ENCODE data around the gene CRYAB. TPM values are rescaled to one million over a fixed set of nuclear protein-coding genes. Genes with fewer than 3 reads are reported as not detected.

CRYAB gene, protein sequence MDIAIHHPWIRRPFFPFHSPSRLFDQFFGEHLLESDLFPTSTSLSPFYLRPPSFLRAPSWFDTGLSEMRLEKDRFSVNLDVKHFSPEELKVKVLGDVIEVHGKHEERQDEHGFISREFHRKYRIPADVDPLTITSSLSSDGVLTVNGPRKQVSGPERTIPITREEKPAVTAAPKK
- total RNA-seq: 4.8 TPM

GRCh38 chr11:111911563-111912401 is at the start of gene CRYAB:
TSS of gene CRYAB (minus strand) at chr11:111911770. CDS start at chr11:111911724, 46 bp downstream.
- DNase-seq (ENCODE audit: low spot score) (peak; percentile 57), ATAC-seq (peak; percentile 74)

GRCh38 chr11:111960916-111961315 is 49.3 kb upstream of the CRYAB start:
- ATAC-seq (peak; percentile 67), DNase-seq (ENCODE audit: low spot score) (no peak)

- no peak for DNase-seq (ENCODE audit: low spot score)
Measured at GRCh38 chr11:111957663-111958444, 46.3 kb upstream of the CRYAB start.

DNA sequence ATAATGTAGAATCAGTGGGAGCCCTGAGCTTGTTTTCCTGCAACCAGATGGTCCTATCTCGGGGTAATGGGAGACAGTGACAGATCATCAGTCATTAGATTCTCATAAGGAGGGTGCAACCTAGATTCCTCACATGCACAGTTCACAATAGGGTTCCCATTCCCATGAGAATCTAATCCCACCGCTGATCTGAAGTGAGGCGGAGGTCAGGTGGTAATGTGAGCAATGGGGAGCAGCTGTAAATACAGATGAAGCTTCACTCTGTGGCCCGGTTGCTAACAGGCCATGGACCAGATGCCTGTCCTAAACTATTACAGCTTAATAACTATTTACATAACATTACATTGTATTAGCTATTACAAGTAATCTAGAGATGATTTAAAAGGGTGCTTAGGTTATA is 42.6 kb upstream of the CRYAB start:
- ATAC-seq (no peak), DNase-seq (ENCODE audit: low spot score) (no peak)

More at GRCh38 chr11:111957663-111958444, 46.3 kb upstream of the CRYAB start:
- peak; percentile 75 for ATAC-seq

GRCh38 chr11:111951565-111951964 is 40.0 kb upstream of the CRYAB start:
- ATAC-seq: no peak

DNA sequence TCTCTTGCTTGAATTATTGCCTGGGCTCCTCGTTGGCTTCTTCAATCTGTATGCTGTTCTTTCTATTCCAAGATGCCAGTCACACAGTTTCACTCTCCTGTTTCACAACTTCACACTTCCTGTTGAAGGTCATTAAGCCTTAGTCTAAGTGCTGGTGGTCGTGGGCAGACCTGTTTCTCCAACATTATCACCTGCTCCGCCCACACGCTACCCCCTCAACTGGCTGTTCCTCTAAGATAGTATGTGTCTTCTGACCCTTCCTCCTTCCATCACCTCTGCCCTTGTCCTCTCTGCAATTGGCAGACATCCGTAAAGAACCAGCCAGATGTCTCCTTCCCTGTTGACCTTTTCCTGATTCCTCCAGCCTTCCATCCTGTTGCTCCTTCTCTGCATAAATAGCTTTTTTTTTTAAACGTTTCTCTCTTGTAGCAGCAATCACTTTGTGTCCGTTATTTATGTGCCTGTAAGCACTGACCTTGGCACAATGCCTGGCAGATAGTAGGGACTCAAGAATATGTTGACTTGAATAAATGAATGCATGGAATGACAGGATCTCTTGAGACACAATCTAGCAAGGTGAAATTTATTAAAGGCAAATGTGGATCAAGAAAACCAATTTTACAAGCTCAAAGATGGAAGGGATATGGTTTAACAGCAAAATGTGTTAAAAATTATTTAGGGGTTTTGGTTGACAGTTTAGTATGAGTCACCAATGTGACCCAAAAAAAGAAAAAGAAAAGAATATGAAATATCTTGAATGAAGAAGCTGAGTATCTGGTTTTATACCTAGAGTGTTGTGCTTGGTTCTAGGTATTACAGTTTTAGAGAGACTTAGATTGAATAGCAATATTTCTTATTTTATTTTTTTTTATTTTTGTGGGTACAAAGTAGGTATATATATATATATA is 38.2 kb upstream of the CRYAB start:
- ATAC-seq (no peak), DNase-seq (ENCODE audit: low spot score) (no peak)

More at GRCh38 chr11:111951565-111951964, 40.0 kb upstream of the CRYAB start:
- no peak for DNase-seq (ENCODE audit: low spot score)

- ATAC-seq (no peak), DNase-seq (ENCODE audit: low spot score) (no peak)
Measured at GRCh38 chr11:111947143-111947542, 35.6 kb upstream of the CRYAB start.

- ATAC-seq: peak; percentile 62
- DNase-seq (ENCODE audit: low spot score): no peak
Measured at GRCh38 chr11:111946499-111946898, 34.9 kb upstream of the CRYAB start.

- no peak for ATAC-seq
- no peak for DNase-seq (ENCODE audit: low spot score)
Measured at GRCh38 chr11:111945198-111945597, 33.6 kb upstream of the CRYAB start.

DNA sequence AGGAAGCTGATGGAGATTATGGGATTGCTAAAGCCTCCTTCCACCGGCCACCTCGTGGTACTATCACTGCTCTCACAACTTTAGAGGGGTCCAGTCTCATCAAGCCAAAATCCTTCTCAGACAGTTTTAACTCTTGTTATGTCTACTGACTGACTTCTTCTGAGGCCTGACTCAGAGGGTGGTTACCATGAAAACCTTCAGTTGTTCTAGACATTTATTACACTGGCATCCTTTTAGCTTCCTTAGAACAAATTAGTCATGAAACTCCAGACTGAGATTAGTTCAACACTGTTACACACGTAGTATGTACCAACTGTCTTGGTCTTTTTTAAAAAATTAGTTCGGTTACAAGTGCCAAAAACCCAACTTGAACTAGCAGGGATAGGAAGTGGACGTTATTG is 33.1 kb upstream of the CRYAB start:
- DNase-seq (ENCODE audit: low spot score): no peak
- ATAC-seq: no peak

DNA sequence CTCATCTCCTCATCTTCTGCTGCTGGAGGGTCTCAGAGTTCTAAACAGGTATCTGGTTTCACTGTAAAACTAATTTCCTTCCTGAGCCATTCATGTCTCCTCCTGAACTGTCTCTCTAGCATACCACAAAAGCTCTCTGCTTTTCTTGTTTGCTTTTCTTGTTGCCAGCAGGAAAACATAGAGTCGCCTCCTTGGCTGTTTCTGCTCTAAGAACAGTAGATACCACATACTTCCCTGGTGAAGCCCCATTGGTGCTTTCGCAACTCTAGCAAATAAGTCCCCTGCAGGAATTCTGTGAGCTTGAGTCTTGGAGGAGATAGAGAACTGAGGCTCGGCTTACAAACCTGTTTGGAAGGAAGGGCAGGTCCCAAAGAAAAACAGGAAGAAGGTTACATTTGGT is 32.6 kb upstream of the CRYAB start:
- DNase-seq (ENCODE audit: low spot score) (no peak), ATAC-seq (no peak)

GRCh38 chr11:111942829-111943228 is 31.3 kb upstream of the CRYAB start:
- no peak for ATAC-seq
- no peak for DNase-seq (ENCODE audit: low spot score)

DNA sequence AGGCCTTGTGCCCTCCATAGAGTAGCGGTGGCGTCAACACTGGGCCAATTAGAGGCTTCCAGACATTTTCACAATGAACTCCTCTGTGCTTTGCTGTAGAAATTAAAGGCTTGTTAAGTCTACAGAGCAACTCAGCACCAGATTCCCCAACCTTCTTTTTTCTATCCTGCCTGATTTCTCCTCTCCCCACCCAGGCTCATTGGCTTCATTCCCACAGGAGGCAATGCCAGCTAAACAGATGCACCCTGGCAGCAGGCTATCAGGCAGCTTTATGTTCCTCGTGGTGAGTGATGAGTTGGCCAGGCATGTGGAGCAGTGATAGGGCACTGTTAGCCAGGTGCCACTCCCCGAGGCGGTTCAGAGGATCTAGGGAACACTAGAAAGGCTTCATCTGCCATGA is 30.4 kb upstream of the CRYAB start:
- DNase-seq (ENCODE audit: low spot score) (no peak), ATAC-seq (no peak)

GRCh38 chr11:111939836-111940604 is 28.4 kb upstream of the CRYAB start:
- no peak for DNase-seq (ENCODE audit: low spot score)
- no peak for ATAC-seq

DNA sequence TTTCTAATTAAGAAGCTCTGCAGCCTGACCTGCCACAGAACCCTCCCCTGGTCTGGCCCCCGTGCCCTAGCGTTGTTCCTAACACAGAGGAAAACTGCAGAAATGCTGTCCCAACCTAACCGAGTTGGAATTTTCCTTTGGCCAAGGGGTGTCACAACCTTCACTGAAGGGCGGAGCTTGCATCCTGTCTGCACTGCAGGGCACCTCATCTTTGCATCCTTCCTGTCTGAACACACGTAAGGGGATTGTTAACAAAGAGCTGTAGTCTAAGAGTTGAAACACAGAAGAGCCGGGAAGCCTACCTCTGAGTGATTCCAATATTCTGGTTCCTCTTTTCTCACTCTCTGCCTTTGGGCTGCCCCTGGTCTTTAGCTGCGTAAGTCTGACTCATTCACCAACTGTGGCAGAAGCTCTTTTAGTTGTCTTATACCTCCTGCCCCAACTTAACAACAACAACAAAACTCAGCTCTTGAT is 27.2 kb upstream of the CRYAB start:
- DNase-seq (ENCODE audit: low spot score) (no peak), ATAC-seq (no peak)

GRCh38 chr11:111937844-111938243 is 26.3 kb upstream of the CRYAB start:
- no peak for DNase-seq (ENCODE audit: low spot score)
- no peak for ATAC-seq

DNA sequence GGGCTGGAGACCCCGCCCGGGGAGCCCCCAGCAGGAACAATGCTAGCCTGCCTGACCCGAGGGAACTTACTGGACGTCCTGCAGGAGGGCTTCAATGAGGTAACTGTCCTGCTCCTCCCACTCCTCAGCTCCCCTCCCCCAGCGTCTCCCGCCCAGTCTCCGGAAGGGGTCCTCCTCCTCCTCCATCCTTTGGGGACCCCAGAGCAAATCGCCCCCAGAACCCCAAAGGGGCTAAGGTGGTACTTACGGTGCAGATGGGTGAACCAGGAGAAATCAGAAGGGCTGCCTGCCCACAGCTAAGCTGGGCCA is 25.8 kb upstream of the CRYAB start:
- ATAC-seq: no peak
- DNase-seq (ENCODE audit: low spot score): no peak

GRCh38 chr11:111936040-111936540 is 24.5 kb upstream of the CRYAB start:
- DNase-seq (ENCODE audit: low spot score) (no peak), ATAC-seq (no peak)

GRCh38 chr11:111935317-111936039 is 23.9 kb upstream of the CRYAB start:
- ATAC-seq (peak; percentile 53), DNase-seq (ENCODE audit: low spot score) (peak; percentile 65)
